Neural crest cell (in vitro differentiated cells): Measurements from ENCODE around the gene POLR2A. TPM values are rescaled to one million over a fixed set of nuclear protein-coding genes. Genes with fewer than 3 reads are reported as not detected.

Experiments used
- DNase-seq: peaks from one replicate; pipeline ENCODE4 v3.0.0; 2021; ENCODE audit warnings: low read depth, mixed read lengths, low spot score
- H3K27ac Mint-ChIP-seq: one replicate; pipeline ENCODE4 v1.8.0; 2021; ENCODE audit warnings: mild to moderate bottlenecking, mixed read lengths; ENCODE audit not compliant: unreplicated experiment
- H3K27me3 Mint-ChIP-seq: 2 replicates; pipeline ENCODE4 v1.8.0; 2021; ENCODE audit warnings: low read depth, mild to moderate bottlenecking, mixed read lengths
- H3K36me3 Mint-ChIP-seq: 2 replicates; pipeline ENCODE4 v1.8.0; 2021; ENCODE audit warnings: low read depth, mild to moderate bottlenecking, mixed read lengths
- H3K4me1 Mint-ChIP-seq: 2 replicates; pipeline ENCODE4 v1.8.0; 2021; ENCODE audit warnings: mixed read lengths
- H3K4me3 Mint-ChIP-seq: one replicate; pipeline ENCODE4 v1.8.0; 2021; ENCODE audit warnings: mild to moderate bottlenecking, mixed read lengths
- H3K9me3 Mint-ChIP-seq: 2 replicates; pipeline ENCODE4 v1.8.0; 2021; ENCODE audit warnings: mixed read lengths
- total RNA-seq: library from RNA; stranded (reverse); gene quantifications from 2 replicates; pipeline ENCODE4 v1.2.1, GENCODE V29; 2021
- TF ChIP-seq, protein P1 (sequence below): fragments of 200-600 bp; sonication (generic); conservative IDR thresholded peaks from 2 replicates; pipeline ENCODE4 v1.5.0; 2021; ENCODE audit warnings: antibody characterized with exemption, mild to moderate bottlenecking

Gene POLR2A
- total RNA-seq, 1 donor from 2014 or later: 181 TPM

DNA sequence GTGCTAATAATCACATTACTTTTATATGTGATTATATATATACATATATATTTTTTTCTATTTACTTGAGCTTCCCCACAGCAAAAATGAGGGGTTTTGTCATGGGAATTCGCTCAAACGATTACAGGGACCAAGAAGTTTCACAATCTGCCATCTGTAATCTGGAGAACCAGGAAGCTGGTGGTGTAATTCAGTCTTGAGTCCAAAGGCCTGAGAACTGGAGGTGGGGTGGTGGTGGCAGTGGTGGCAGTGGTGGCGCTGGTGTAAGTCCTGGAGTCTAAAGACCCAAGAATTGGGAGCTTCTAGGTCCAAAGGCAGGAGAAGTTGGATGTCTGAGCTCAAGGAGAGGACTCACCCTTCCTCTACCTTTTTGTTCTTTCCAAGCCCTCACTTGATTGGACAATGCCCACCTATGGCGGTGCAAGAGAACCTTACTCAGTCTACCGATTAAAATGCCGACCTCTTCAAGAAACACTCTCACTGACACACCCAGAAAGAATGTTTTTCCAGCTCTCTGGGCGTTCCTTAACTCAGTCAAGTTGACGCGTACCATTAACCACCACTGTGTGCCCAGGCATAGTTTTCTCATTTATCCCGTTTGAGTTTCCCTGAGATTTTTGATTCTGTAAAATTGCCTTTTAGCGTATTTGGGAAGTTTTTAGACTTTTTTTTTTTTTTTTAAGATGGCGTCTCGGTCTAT is 31.9 kb downstream of the POLR2A start:
- no peak for DNase-seq
- no peak overlapping the region for H3K27ac Mint-ChIP-seq
- TF ChIP-seq, protein P1, sequence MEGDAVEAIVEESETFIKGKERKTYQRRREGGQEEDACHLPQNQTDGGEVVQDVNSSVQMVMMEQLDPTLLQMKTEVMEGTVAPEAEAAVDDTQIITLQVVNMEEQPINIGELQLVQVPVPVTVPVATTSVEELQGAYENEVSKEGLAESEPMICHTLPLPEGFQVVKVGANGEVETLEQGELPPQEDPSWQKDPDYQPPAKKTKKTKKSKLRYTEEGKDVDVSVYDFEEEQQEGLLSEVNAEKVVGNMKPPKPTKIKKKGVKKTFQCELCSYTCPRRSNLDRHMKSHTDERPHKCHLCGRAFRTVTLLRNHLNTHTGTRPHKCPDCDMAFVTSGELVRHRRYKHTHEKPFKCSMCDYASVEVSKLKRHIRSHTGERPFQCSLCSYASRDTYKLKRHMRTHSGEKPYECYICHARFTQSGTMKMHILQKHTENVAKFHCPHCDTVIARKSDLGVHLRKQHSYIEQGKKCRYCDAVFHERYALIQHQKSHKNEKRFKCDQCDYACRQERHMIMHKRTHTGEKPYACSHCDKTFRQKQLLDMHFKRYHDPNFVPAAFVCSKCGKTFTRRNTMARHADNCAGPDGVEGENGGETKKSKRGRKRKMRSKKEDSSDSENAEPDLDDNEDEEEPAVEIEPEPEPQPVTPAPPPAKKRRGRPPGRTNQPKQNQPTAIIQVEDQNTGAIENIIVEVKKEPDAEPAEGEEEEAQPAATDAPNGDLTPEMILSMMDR: no peak
- no peaks in the 10 kb centered on the region for H3K27me3 Mint-ChIP-seq
- H3K4me3 Mint-ChIP-seq: no peak overlapping the region
- no peaks in the 10 kb centered on the region for H3K4me1 Mint-ChIP-seq
- H3K9me3 Mint-ChIP-seq: no peaks in the 10 kb centered on the region
- peaks cover 4% of the 10 kb centered on the region for H3K36me3 Mint-ChIP-seq

DNA sequence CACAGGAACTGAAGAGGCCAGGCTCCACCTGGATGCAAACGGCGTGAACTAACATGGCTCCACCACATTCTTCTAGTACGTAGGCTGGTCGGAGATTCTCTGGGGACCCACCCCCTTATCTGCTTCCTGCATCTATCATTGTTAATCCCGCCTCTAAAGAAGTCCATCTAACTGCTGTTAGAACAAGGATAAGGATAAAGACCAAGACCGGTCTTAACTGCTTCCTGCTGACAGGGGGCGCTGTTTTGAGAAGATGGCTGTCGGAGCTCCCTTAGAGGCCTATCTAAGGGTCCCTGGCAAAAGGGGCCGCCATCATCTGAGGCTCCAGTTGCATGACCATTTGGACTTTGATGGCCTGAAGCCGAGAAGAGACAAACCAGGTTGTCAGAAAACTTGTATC is 38.9 kb downstream of the POLR2A start:
- no peak overlapping the region for H3K27ac Mint-ChIP-seq
- no peak overlapping the region for H3K4me3 Mint-ChIP-seq
- H3K36me3 Mint-ChIP-seq: peaks cover 8% of the 10 kb centered on the region
- no peaks in the 10 kb centered on the region for H3K4me1 Mint-ChIP-seq
- peaks cover 5% of the 10 kb centered on the region for H3K27me3 Mint-ChIP-seq
- peaks cover 5% of the 10 kb centered on the region for H3K9me3 Mint-ChIP-seq
- TF ChIP-seq, protein P1: peak; percentile 54
- peak; percentile 9 for DNase-seq

DNA sequence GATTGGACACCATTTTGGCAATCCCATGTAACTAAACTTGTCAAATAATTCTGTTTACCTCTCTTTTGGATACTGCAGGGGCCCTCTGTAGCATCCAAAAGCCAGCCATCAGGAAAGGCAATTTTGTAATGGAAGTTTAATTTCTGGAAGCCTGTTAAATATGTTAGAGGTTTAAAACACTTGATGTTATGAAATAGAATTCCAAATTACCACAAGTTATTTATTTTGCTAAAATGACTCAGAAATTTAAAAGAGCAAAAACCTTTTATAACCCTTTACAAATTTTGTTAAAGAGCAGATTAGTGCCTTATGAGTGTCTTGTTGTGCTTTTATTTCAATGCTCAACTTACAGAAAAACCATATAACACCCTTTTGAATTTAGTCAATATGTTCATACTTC is 44.7 kb downstream of the POLR2A start:
- Mint-ChIP-seq H3K4me3 (no peak overlapping the region), H3K9me3 (peaks cover 14% of the 10 kb centered on the region), H3K4me1 (no peaks in the 10 kb centered on the region), H3K36me3 (peaks cover 15% of the 10 kb centered on the region), H3K27me3 (peaks cover 5% of the 10 kb centered on the region), H3K27ac (no peak overlapping the region)
- TF ChIP-seq, protein P1: no peak
- DNase-seq: no peak

DNA sequence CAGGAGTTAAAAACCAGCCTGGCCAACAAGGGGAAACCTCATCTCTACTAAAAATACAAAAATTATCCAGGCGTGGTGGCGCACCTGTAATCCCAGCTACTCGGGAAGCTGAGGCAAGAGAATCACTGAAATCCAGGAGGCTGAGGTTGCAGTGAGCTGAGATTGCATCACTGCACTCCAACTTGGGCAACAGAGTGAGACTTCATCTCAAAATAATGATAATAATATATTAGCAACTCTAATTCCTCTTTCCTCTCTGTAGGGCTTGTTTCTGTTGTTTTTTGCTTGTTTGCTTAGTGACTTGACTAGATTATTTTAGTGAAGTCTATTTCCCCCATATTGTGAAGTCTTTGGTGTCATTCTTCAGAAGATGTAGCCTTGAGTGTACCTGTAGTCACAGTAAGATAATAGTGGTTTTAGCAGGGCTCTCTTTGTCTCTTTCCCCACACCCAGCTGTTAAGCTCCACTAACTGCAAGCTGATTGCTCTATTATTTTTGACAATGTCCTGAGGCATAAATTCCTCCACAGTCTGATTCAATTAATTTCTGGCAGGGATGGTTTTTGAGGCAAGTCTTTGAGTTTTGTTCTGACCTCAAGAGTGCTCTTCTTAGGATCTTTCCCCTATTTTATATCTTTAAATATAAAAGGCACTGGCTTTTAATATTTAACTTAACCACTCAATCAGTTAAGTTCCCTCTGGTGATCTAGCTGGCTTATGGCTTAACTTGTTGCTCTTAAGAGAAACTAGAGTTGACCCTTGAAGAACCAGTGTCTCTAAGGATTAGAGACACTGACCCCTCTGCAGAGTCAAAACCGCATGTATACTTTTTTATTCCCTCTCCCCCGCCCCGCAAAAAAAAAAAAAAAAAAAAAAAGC is 46.1 kb downstream of the POLR2A start:
- no peaks in the 10 kb centered on the region for H3K4me1 Mint-ChIP-seq
- H3K4me3 Mint-ChIP-seq: no peak overlapping the region
- H3K27me3 Mint-ChIP-seq: peaks cover 4% of the 10 kb centered on the region
- TF ChIP-seq, protein P1: no peak
- H3K27ac Mint-ChIP-seq: no peak overlapping the region
- H3K9me3 Mint-ChIP-seq: peaks cover 14% of the 10 kb centered on the region
- no peak for DNase-seq
- peaks cover 19% of the 10 kb centered on the region for H3K36me3 Mint-ChIP-seq

DNA sequence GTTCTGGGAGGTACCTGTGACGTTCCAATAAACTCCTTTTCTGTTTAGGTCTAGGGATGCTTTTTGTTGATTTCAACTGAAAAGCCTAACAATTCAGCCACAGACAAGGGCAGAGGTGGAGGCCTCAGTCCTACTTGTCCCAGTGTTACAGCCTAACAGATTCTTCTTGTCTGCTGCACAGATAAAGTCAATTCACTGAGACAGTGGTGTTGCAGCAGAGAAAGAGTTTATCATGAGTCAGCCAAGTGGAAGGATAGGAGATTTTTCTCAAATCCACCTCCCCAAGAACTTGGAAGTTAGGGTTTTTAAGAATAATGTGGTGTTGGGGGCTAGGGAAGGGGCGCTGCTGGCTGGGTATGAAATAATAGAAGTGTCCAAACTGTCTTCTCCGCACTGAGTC is 53.9 kb downstream of the POLR2A start:
- TF ChIP-seq, protein P1: no peak
- H3K9me3 Mint-ChIP-seq: peaks cover 7% of the 10 kb centered on the region
- no peak for DNase-seq
- H3K27me3 Mint-ChIP-seq: peaks cover under 1% of the 10 kb centered on the region
- H3K36me3 Mint-ChIP-seq: peaks cover 8% of the 10 kb centered on the region
- no peaks in the 10 kb centered on the region for H3K4me1 Mint-ChIP-seq
- H3K27ac Mint-ChIP-seq: no peak overlapping the region
- no peak overlapping the region for H3K4me3 Mint-ChIP-seq
